ENCODE data around the gene ZNF441.

- TF ChIP-seq CTCF (IDR thresholded peaks at IDR 0.05 in 4 of 5, conservative IDR thresholded peaks at IDR 0.05 in 1 of 5) (no peak), POLR2A (IDR thresholded peaks at IDR 0.05) (no peak)
Measured at GRCh38 chr19:11759805-11760204, 7.0 kb upstream of the ZNF441 start.
